Caki2 (cell line): ENCODE data around the gene HAGHL. TPM values are rescaled to one million over a fixed set of nuclear protein-coding genes. Genes with fewer than 3 reads are reported as not detected.
A peak's percentile ranks its signal among the peaks of the same experiment; 100 is the strongest.

Source experiments
- DNase-seq: peaks from one replicate; pipeline ENCODE4 v3.0.0-alpha.2; 2015; ENCODE audit warnings: low read depth
- in situ Hi-C: cut with HindIII; loops from 2 replicates; pipeline ENCODE4 v1.10.0; 2016; ENCODE audit warnings: low sequenced_read_pairs, low pct_unique_long_range_greater_than_20kb, mixed read lengths
- total RNA-seq: library from RNA; depleted of rRNA; stranded (reverse); fragments of >200 nt; shearing (Covaris generic); gene quantifications from 2 replicates; pipeline ENCODE4 v1.2.3, GENCODE V29; 2014; ENCODE audit warnings: low replicate concordance; rRNA removed

Gene HAGHL
- total RNA-seq = 48.0 and 73.6 TPM in 2 replicates

- DNase-seq = peak; percentile 72
- in situ Hi-C loops = no loop called here
Observed at GRCh38 chr16:726438-727290, at the start of gene HAGHL, which contains the start of gene CCDC78. TSS of gene HAGHL (plus strand) at chr16:727106. CDS start at chr16:727510, 404 bp downstream. TSS of gene CCDC78 (minus strand) at chr16:726443. CDS start at chr16:726367, 76 bp downstream.

- in situ Hi-C loops = no loop called here
- DNase-seq = no peak
Observed at GRCh38 chr16:677316-678190, 49.4 kb upstream of the HAGHL start.

GRCh38 chr16:678209-678857 lies 48.6 kb upstream of the HAGHL start:
- DNase-seq = no peak
- in situ Hi-C loops = no loop called here

- in situ Hi-C loops = no loop called here
- DNase-seq = peak; percentile 93
Observed at GRCh38 chr16:678858-679813, 47.8 kb upstream of the HAGHL start.

- in situ Hi-C loops = no loop called here
- peak; percentile 92 for DNase-seq
Observed at GRCh38 chr16:679814-680624, 46.9 kb upstream of the HAGHL start, which contains the start of gene STUB1. TSS of gene STUB1 (plus strand) at chr16:680410. CDS start at chr16:680526, 116 bp downstream.

- no peak for DNase-seq
- in situ Hi-C loops = no loop called here
Observed at GRCh38 chr16:680625-680945, 46.3 kb upstream of the HAGHL start.

GRCh38 chr16:680967-681745 lies 45.8 kb upstream of the HAGHL start:
- in situ Hi-C loops = no loop called here

GRCh38 chr16:681746-682427 lies 45.0 kb upstream of the HAGHL start:
- DNase-seq = peak; percentile 50
- in situ Hi-C loops = no loop called here

More at GRCh38 chr16:680967-681745, 45.8 kb upstream of the HAGHL start:
- DNase-seq = peak; percentile 48

- DNase-seq = no peak
- in situ Hi-C loops = no loop called here
Observed at GRCh38 chr16:682493-683395, 44.2 kb upstream of the HAGHL start.

- DNase-seq = peak; percentile 63
Observed at GRCh38 chr16:683396-684070, 43.4 kb upstream of the HAGHL start.

GRCh38 chr16:684071-684794 lies 42.7 kb upstream of the HAGHL start, which contains the start of gene JMJD8:
TSS of gene JMJD8 (minus strand) at chr16:684334. CDS start at chr16:684319, 15 bp downstream.
- DNase-seq = peak; percentile 98
- in situ Hi-C loops = no loop called here

More at GRCh38 chr16:683396-684070, 43.4 kb upstream of the HAGHL start:
- in situ Hi-C loops = no loop called here

GRCh38 chr16:684961-685696 lies 41.8 kb upstream of the HAGHL start:
- in situ Hi-C loops = no loop called here
- no peak for DNase-seq

- in situ Hi-C loops = no loop called here
- peak; percentile 51 for DNase-seq
Observed at GRCh38 chr16:685967-686366, 40.9 kb upstream of the HAGHL start.
